Activated naive CD8-positive, alpha-beta T cell treated with anti-CD3 and anti-CD28 coated beads for 36 hours (primary cell): Measurements from ENCODE around the gene BROX. TPM values are rescaled to one million over a fixed set of nuclear protein-coding genes. Genes with fewer than 3 reads are reported as not detected.

Experiments
- DNase-seq: peaks from one replicate; pipeline ENCODE4 v3.0.0; 2021
- H3K27ac Mint-ChIP-seq: one replicate; pipeline ENCODE4 v1.8.0; 2022; ENCODE audit warnings: mild to moderate bottlenecking, moderate library complexity, mixed read lengths
- H3K27me3 Mint-ChIP-seq: one replicate; pipeline ENCODE4 v1.8.0; 2022; ENCODE audit warnings: mild to moderate bottlenecking, mixed read lengths
- H3K36me3 Mint-ChIP-seq: one replicate; pipeline ENCODE4 v1.8.0; 2021; ENCODE audit warnings: mild to moderate bottlenecking, mixed read lengths
- H3K4me1 Mint-ChIP-seq: one replicate; pipeline ENCODE4 v1.8.0; 2021; ENCODE audit warnings: mixed read lengths
- H3K4me3 Mint-ChIP-seq: one replicate; pipeline ENCODE4 v1.8.0; 2022; ENCODE audit warnings: mild to moderate bottlenecking, moderate library complexity, mixed read lengths
- H3K9me3 Mint-ChIP-seq: one replicate; pipeline ENCODE4 v1.8.0; 2022; ENCODE audit warnings: mixed read lengths
- total RNA-seq, 2 experiments: library from RNA; stranded (reverse); gene quantifications; one replicate each; pipeline ENCODE4 v1.2.3, GENCODE V29; 2021

Gene BROX
- total RNA-seq, 2 experiments from 2014 or later = 36.7 to 37.6 TPM

DNA sequence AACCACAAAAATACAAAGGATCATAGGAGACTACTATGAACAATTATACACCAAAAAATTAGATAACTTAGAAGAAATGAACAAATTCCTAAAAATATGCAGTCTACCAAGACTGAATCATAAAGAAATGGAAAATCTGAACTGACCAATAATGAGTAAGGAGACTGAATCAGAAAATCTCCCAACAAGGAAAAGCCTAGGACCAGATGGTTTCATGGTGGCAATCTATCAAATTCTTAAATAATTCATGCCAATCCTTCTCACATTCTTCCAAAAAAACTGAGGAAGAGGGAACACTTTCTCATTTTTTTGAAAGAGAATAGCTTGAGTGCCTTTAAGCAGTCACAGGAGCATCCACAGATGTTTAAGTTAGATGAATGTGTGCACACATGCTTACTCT lies 70.7 kb downstream of the BROX start:
- no peak overlapping the region for H3K4me3 Mint-ChIP-seq
- peaks cover 21% of the 10 kb centered on the region for H3K27me3 Mint-ChIP-seq
- peaks cover 1% of the 10 kb centered on the region for H3K4me1 Mint-ChIP-seq
- H3K36me3 Mint-ChIP-seq = no peaks in the 10 kb centered on the region
- H3K27ac Mint-ChIP-seq = no peak overlapping the region
- no peak for DNase-seq
- no peaks in the 10 kb centered on the region for H3K9me3 Mint-ChIP-seq

DNA sequence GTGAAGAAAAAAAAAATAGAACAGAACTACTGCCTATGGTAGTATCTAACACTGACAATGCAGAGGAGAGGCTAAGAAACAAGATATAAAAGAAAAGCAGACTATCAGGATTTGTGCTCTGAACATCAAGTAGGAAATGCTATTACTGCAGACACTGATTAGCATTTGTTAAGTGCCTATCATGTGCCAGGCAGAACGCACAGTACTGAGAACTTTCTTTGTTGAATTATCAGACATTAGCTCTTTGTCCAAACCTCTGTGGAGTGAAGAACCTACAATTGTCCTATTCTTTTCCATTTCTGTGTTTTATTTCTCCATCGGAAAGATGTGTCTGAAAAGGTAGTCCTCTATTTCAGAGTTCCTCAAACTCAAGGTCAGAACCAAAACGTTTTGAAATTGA lies 72.0 kb downstream of the BROX start:
- Mint-ChIP-seq H3K36me3 (no peaks in the 10 kb centered on the region), H3K27me3 (peaks cover 21% of the 10 kb centered on the region), H3K27ac (no peak overlapping the region), H3K9me3 (no peaks in the 10 kb centered on the region), H3K4me3 (no peak overlapping the region), H3K4me1 (peaks cover 2% of the 10 kb centered on the region)
- no peak for DNase-seq

Other genes starting within 250 kb of the BROX start
- gene HHIPL2, start 164.5 kb upstream of the BROX start, total RNA-seq = under 1 TPM; 0.14 to 0.18 TPM
- 10 to 100 TPM; 20.3 to 23.1 TPM for gene TAF1A, start 122.6 kb upstream of the BROX start, total RNA-seq
- gene MIA3, start 94.5 kb upstream of the BROX start, total RNA-seq = 10 to 100 TPM; 46.8 to 48.6 TPM
- 10 to 100 TPM; 69.6 to 73.6 TPM for gene AIDA, start 73 bp upstream of the BROX start, total RNA-seq
- not detected for gene FAM177B, start 24.6 kb downstream of the BROX start, total RNA-seq
- 1 to 10 TPM; 1.6 to 1.9 TPM for gene DISP1, start 102.5 kb downstream of the BROX start, total RNA-seq